Adrenal gland (tissue), 12 donors: ENCODE results near the gene DCLK3. TPM values are rescaled to one million over a fixed set of nuclear protein-coding genes. Genes with fewer than 3 reads are reported as not detected.

Source experiments
- DNase-seq, 7 donors: peaks; one replicate each; pipeline ENCODE4 v3.0.0-alpha.2; 2019 to 2020
- H3K27ac ChIP-seq, 5 donors: fragments of 200-600 bp; sonication (generic) in 4 of 5; 1 replicate in 3 of 5; 2 replicates in 2 of 5; pipeline versions ENCODE4 v1.5.1 to v1.8.0; 2016 to 2020; ENCODE audit warnings: mild to moderate bottlenecking in 1 of 5
- H3K27me3 ChIP-seq: fragments of 200-600 bp; 2 replicates; pipeline ENCODE4 v1.8.0; 2021
- H3K36me3 ChIP-seq, 2 donors: fragments of 200-600 bp; replicated peaks in 1 of 2; 1 replicate in 1 of 2; 2 replicates in 1 of 2; pipeline versions ENCODE4 v1.5.1 to v1.8.0; 2018 to 2022
- H3K4me1 ChIP-seq, 2 donors: fragments of 200-600 bp; replicated peaks in 1 of 2; 1 replicate in 1 of 2; 2 replicates in 1 of 2; pipeline versions ENCODE4 v1.5.1 to v1.8.0; 2018 to 2021
- H3K4me3 ChIP-seq, 4 donors: fragments of 200-600 bp; sonication (generic) in 3 of 4; one replicate each; pipeline ENCODE4 v1.5.1; 2016 to 2018
- H3K9me3 ChIP-seq, 3 donors: fragments of 200-600 bp; sonication (generic) in 1 of 3; replicated peaks in 1 of 3; 1 replicate in 2 of 3; 2 replicates in 1 of 3; pipeline versions ENCODE4 v1.5.1 to v1.8.0; 2016 to 2021
- CTCF ChIP-seq, 6 experiments: fragments of 450-650 bp in 4 of 6; fragments of 200-600 bp in 2 of 6; sonication (generic) in 1 of 6; IDR thresholded peaks; 1 replicate in 5 of 6; 2 replicates in 1 of 6; pipeline versions ENCODE4 v1.5.1 to v1.8.0; 2016 to 2021; ENCODE audit warnings: antibody characterized with exemption in 6 of 6, mild to moderate bottlenecking in 2 of 6, moderate library complexity in 1 of 6
- POLR2A ChIP-seq, 2 donors: fragments of 450-650 bp; IDR thresholded peaks; one replicate each; pipeline ENCODE4 v1.6.1; 2017; ENCODE audit warnings: antibody characterized with exemption in 2 of 2, mild to moderate bottlenecking in 2 of 2, moderate library complexity in 1 of 2
- WGBS, 4 donors: extraction: QIAGEN DNeasy Blood & Tissue Kit in 2 of 4; methylation state at CpG; one replicate each; pipeline versions ENCODE4 v1.1.5 to v1.1.7; 2013 to 2017; 5-methylcytosine and 5-hydroxymethylcytosine counted together
- intact Hi-C, 2 donors: fragments of 100-400 bp; cut with DNase I; formaldehyde crosslinking; loops; one replicate each; pipeline versions ENCODE4 v1.14.1 to v1.15.0; 2022 to 2023
- polyA plus RNA-seq, 3 donors: library from polyadenylated mRNA; stranded (reverse); fragments of 200-250 nt in 2 of 3; fragments of 350-450 nt in 1 of 3; fragmentation: Illumina TruSeq in 1 of 3; extraction: RNeasy Lipid Tissue Mini Kit (QIAGEN cat#74804) in 1 of 3; gene quantifications; one replicate each; pipeline ENCODE4 v1.2.3, GENCODE V29; 2013 to 2014
- total RNA-seq, 9 donors: library from RNA; depleted of rRNA in 4 of 9; stranded (reverse); fragments of >200 nt in 4 of 9; fragments of 120-200 nt in 1 of 9; fragmentation: NEBNext Ultra II Directional in 1 of 9; extraction: Animal tissue kit (Norgen Biotek cat#: 25700) in 1 of 9; gene quantifications; one replicate each; pipeline versions ENCODE4 v1.1.0 to v1.2.4, GENCODE V29; 2013 to 2023
- donor health status: healthy with polysubstance abuse.
- donor health status: Bipolar disorder and iron deficiency.
- donor health status: DM: yes; HTN: yes; CAD: no.
- donor health status: DM: no; HTN: no; CAD: no.
- donor health status: DM: no; HTN: no; CAD: no.
- donor health status: DM: yes; HTN: yes; CAD: no.

DCLK3 gene
- total and polyA plus RNA-seq, 12 donors = under 0.01 to 1.5 (median 0.15) TPM; not detected in 6

DNA sequence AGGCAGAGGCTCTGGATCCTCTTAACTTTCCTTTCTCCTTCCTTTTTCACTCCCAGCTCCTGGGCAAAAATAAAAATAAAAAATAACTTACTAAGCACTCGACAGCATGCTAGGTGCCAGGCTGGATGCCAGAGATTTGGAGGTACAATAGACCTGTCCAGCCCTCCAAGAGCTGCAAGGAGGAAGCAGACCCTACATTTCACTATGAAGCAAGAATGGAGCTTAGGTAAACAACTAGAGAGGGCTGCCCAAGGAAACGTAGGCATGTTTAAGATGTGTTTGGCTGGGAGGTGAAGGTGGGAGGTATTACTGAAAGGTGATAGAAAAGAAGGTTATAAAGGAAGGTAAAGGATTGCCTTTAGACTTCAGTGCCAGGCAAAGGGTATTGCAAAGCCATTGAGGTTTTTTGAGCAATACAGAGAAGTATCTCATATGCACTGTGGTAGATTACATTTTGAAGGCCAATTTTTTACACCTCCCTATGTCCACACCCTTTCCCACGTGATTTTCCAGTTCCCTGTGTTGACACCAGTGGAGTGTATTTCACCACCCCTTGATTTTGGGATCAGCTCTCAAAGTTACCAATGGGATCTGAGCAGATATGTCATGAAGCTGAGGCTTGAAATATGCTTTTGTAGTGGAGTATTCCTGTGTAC, 69.1 kb downstream of the DCLK3 start:
- intact Hi-C loops = no loop called here
- H3K36me3 ChIP-seq = no peaks in the 10 kb centered on the region
- TF ChIP-seq POLR2A (IDR thresholded peaks at IDR 0.05) = no peak
- TF ChIP-seq CTCF (IDR thresholded peaks at IDR 0.05) = no peak
- no peak overlapping the region for H3K4me3 ChIP-seq
- H3K4me1 ChIP-seq = no peaks in the 10 kb centered on the region
- no peak overlapping the region for H3K27ac ChIP-seq
- WGBS, 4 donors = 57 to 74% (median 63%) methylated on average over 3 of the region's 3 CpGs
- H3K27me3 ChIP-seq = peaks cover 5% of the 10 kb centered on the region
- H3K9me3 ChIP-seq = no peaks in the 10 kb centered on the region
- DNase-seq = no peak

GRCh38 chr3:36693670-36694069, 70.7 kb downstream of the DCLK3 start:
- TF ChIP-seq POLR2A (IDR thresholded peaks at IDR 0.05) (no peak), CTCF (IDR thresholded peaks at IDR 0.05) (no peak)
- Histone ChIP-seq H3K27ac (no peak overlapping the region), H3K4me3 (no peak overlapping the region), H3K27me3 (peaks cover 5% of the 10 kb centered on the region), H3K4me1 (no peaks in the 10 kb centered on the region), H3K9me3 (no peaks in the 10 kb centered on the region), H3K36me3 (no peaks in the 10 kb centered on the region)
- intact Hi-C loops = no loop called here
- 77 to 87% (median 79%) methylated on average over 4 of the region's 4 CpGs for WGBS, 4 donors
- DNase-seq = no peak

DNA sequence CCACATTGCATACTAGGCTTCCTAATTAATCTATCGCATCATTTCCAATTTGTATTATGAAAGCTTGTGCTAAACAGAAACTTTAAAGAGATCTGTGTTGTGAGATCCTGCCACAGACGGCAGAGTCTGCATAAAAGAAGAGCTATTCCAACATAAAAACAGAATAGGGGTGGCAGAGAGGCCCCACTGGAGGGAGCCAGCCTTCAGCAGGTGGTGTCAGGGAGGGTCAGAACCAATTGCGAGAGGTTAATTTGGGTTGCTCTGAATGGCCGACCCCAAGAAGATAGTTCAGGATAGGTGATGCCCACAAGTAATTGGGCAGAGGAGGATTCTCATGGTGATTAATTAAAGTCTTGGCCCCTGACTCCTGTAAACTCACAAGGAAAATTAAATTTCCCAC, 74.8 kb downstream of the DCLK3 start:
- intact Hi-C loops = no loop called here
- Histone ChIP-seq H3K36me3 (no peaks in the 10 kb centered on the region), H3K27ac (no peak overlapping the region), H3K9me3 (no peaks in the 10 kb centered on the region), H3K27me3 (no peaks in the 10 kb centered on the region), H3K4me3 (no peak overlapping the region), H3K4me1 (no peaks in the 10 kb centered on the region)
- 74 to 80% (median 75%) methylated on average over 4 of the region's 4 CpGs for WGBS, 4 donors
- no peak for DNase-seq
- TF ChIP-seq POLR2A (IDR thresholded peaks at IDR 0.05) (no peak), CTCF (IDR thresholded peaks at IDR 0.05) (no peak)

- WGBS, 4 donors = 53 to 58% (median 55%) methylated on average over 2 of the region's 2 CpGs
- no peak for DNase-seq
Observed at GRCh38 chr3:36688815-36689214, 75.5 kb downstream of the DCLK3 start.

More at GRCh38 chr3:36688815-36689214, 75.5 kb downstream of the DCLK3 start:
- H3K4me3 ChIP-seq = no peak overlapping the region
- TF ChIP-seq CTCF (IDR thresholded peaks at IDR 0.05) (no peak), POLR2A (IDR thresholded peaks at IDR 0.05) (no peak)
- H3K27ac ChIP-seq = no peak overlapping the region
- no peaks in the 10 kb centered on the region for H3K4me1 ChIP-seq
- peaks cover 0 to 5% (median 0%) of the 10 kb centered on the region in 3 donors for H3K9me3 ChIP-seq
- no peaks in the 10 kb centered on the region for H3K27me3 ChIP-seq
- intact Hi-C loops = no loop called here
- H3K36me3 ChIP-seq = no peaks in the 10 kb centered on the region
